ENCODE measurements around the gene DOLPP1. TPM values are rescaled to one million over a fixed set of nuclear protein-coding genes. Genes with fewer than 3 reads are reported as not detected.
"Not testable (repeated sequence)": the region's sequence is repeated elsewhere in the genome, so short reads cannot be mapped to it uniquely, and the experiment has no call there.

DOLPP1 gene
- total and polyA plus RNA-seq, 4 donors, result 2.1 to 5.1 (median 4.5) TPM

GRCh38 chr9:129124506-129125069, 43.7 kb downstream of the DOLPP1 start:
- Histone ChIP-seq H3K27me3 (ENCODE audit: control insufficient read depth in 1 of 2, insufficient read depth in 2 of 2, low read length in 1 of 2) (no peaks in the 10 kb centered on the region), H3K4me1 (ENCODE audit: control insufficient read depth in 1 of 2, insufficient read depth in 2 of 2, low read length in 2 of 2) (no peaks in the 10 kb centered on the region), H3K36me3 (ENCODE audit: control insufficient read depth in 1 of 2, insufficient read depth in 2 of 2, low read length in 1 of 2) (peaks cover 0 to 3% of the 10 kb centered on the region in 2 donors), H3K27ac (ENCODE audit: low read depth in 1 of 2, low read length in 2 of 2) (no peak overlapping the region), H3K9me3 (ENCODE audit: control insufficient read depth, low read length) (no peaks in the 10 kb centered on the region), H3K4me3 (ENCODE audit: low read length in 2 of 2) (no peak overlapping the region)
- 66% methylated on average over 3 of the region's 3 CpGs for WGBS, 2 donors
- intact Hi-C loops (cut with DNase I), result no loop called here
- no peak for ATAC-seq (ENCODE audit: low FRiP score)
- DNase-seq, result no peak

GRCh38 chr9:129125478-129125877, 44.6 kb downstream of the DOLPP1 start:
- ATAC-seq (ENCODE audit: low FRiP score) (no peak), DNase-seq (no peak)
- Histone ChIP-seq H3K27me3 (ENCODE audit: control insufficient read depth in 1 of 2, insufficient read depth in 2 of 2, low read length in 1 of 2) (no peaks in the 10 kb centered on the region), H3K36me3 (ENCODE audit: control insufficient read depth in 1 of 2, insufficient read depth in 2 of 2, low read length in 1 of 2) (peaks cover 0 to 3% of the 10 kb centered on the region in 2 donors), H3K4me1 (ENCODE audit: control insufficient read depth in 1 of 2, insufficient read depth in 2 of 2, low read length in 2 of 2) (no peaks in the 10 kb centered on the region), H3K4me3 (ENCODE audit: low read length in 2 of 2) (no peak overlapping the region), H3K27ac (ENCODE audit: low read depth in 1 of 2, low read length in 2 of 2) (no peak overlapping the region), H3K9me3 (ENCODE audit: control insufficient read depth, low read length) (no peaks in the 10 kb centered on the region)
- intact Hi-C loops (cut with DNase I), result no loop called here
- 94% methylated on average over 8 of the region's 8 CpGs for WGBS, 2 donors

- Histone ChIP-seq H3K4me1 (ENCODE audit: control insufficient read depth in 1 of 2, insufficient read depth in 2 of 2, low read length in 2 of 2) (no peaks in the 10 kb centered on the region), H3K9me3 (ENCODE audit: control insufficient read depth, low read length) (no peaks in the 10 kb centered on the region), H3K36me3 (ENCODE audit: control insufficient read depth in 1 of 2, insufficient read depth in 2 of 2, low read length in 1 of 2) (peaks cover 0 to 3% of the 10 kb centered on the region in 2 donors), H3K27me3 (ENCODE audit: control insufficient read depth in 1 of 2, insufficient read depth in 2 of 2, low read length in 1 of 2) (no peaks in the 10 kb centered on the region), H3K27ac (ENCODE audit: low read depth in 1 of 2, low read length in 2 of 2) (no peak overlapping the region), H3K4me3 (ENCODE audit: low read length in 2 of 2) (no peak overlapping the region)
- DNase-seq, result no peak
- ATAC-seq (ENCODE audit: low FRiP score), result no peak
- WGBS, 2 donors, result 54 to 60% methylated on average over 10 of the region's 10 CpGs
- intact Hi-C loops (cut with DNase I), result no loop called here
Observed at GRCh38 chr9:129126749-129127618, 46.1 kb downstream of the DOLPP1 start.

- DNase-seq, result no peak
- no peak for ATAC-seq (ENCODE audit: low FRiP score)
- Histone ChIP-seq H3K9me3 (ENCODE audit: control insufficient read depth, low read length) (no peaks in the 10 kb centered on the region), H3K4me3 (ENCODE audit: low read length in 2 of 2) (no peak overlapping the region), H3K27ac (ENCODE audit: low read depth in 1 of 2, low read length in 2 of 2) (no peak overlapping the region), H3K27me3 (ENCODE audit: control insufficient read depth in 1 of 2, insufficient read depth in 2 of 2, low read length in 1 of 2) (no peaks in the 10 kb centered on the region), H3K36me3 (ENCODE audit: control insufficient read depth in 1 of 2, insufficient read depth in 2 of 2, low read length in 1 of 2) (peaks cover 0 to 5% of the 10 kb centered on the region in 2 donors), H3K4me1 (ENCODE audit: control insufficient read depth in 1 of 2, insufficient read depth in 2 of 2, low read length in 2 of 2) (no peaks in the 10 kb centered on the region)
- intact Hi-C loops (cut with DNase I), result no loop called here
- WGBS, 2 donors, result 89 to 91% methylated on average over 5 of the region's 5 CpGs
Observed at GRCh38 chr9:129128689-129129088, 47.8 kb downstream of the DOLPP1 start.

GRCh38 chr9:129130271-129130670, 49.4 kb downstream of the DOLPP1 start:
- H3K27me3 ChIP-seq (ENCODE audit: control insufficient read depth in 1 of 2, insufficient read depth in 2 of 2, low read length in 1 of 2); H3K27ac ChIP-seq (ENCODE audit: low read depth in 1 of 2, low read length in 2 of 2); H3K9me3 ChIP-seq (ENCODE audit: control insufficient read depth, low read length); H3K36me3 ChIP-seq (ENCODE audit: control insufficient read depth in 1 of 2, insufficient read depth in 2 of 2, low read length in 1 of 2); DNase-seq; H3K4me3 ChIP-seq (ENCODE audit: low read length in 2 of 2); H3K4me1 ChIP-seq (ENCODE audit: control insufficient read depth in 1 of 2, insufficient read depth in 2 of 2, low read length in 2 of 2); ATAC-seq (ENCODE audit: low FRiP score): not testable (repeated sequence)
- intact Hi-C loops (cut with DNase I), result loop anchor here (2.0 to 5.0 kb wide), 3 partner anchors 481 to 662 kb away; no protein-coding TSS in a partner anchor
- 91 to 92% methylated on average over 7 of the region's 7 CpGs for WGBS, 2 donors

- H3K36me3 ChIP-seq (ENCODE audit: control insufficient read depth in 1 of 2, insufficient read depth in 2 of 2, low read length in 1 of 2), result peaks cover 0 to 4% of the 10 kb centered on the region in 2 donors
- no peak overlapping the region for H3K4me3 ChIP-seq (ENCODE audit: low read length in 2 of 2)
- intact Hi-C loops (cut with DNase I), result loop anchor here (2.0 to 5.0 kb wide), 3 partner anchors 480 to 662 kb away; no protein-coding TSS in a partner anchor
- no peak for DNase-seq
- ATAC-seq (ENCODE audit: low FRiP score), result no peak
- WGBS, 2 donors, result 67 to 76% methylated on average over 3 of the region's 3 CpGs
- no peaks in the 10 kb centered on the region for H3K27me3 ChIP-seq (ENCODE audit: control insufficient read depth in 1 of 2, insufficient read depth in 2 of 2, low read length in 1 of 2)
- H3K4me1 ChIP-seq (ENCODE audit: control insufficient read depth in 1 of 2, insufficient read depth in 2 of 2, low read length in 2 of 2), result no peaks in the 10 kb centered on the region
- no peaks in the 10 kb centered on the region for H3K9me3 ChIP-seq (ENCODE audit: control insufficient read depth, low read length)
- H3K27ac ChIP-seq (ENCODE audit: low read depth in 1 of 2, low read length in 2 of 2), result no peak overlapping the region
Observed at GRCh38 chr9:129130791-129131190, 49.9 kb downstream of the DOLPP1 start.

GRCh38 chr9:129131300-129132145, 50.6 kb downstream of the DOLPP1 start:
- DNase-seq (peak; percentile 84 to 93), ATAC-seq (ENCODE audit: low FRiP score) (peak; percentile 92)
- Histone ChIP-seq H3K4me3 (ENCODE audit: low read length in 2 of 2) (no peak overlapping the region), H3K4me1 (ENCODE audit: control insufficient read depth in 1 of 2, insufficient read depth in 2 of 2, low read length in 2 of 2) (no peaks in the 10 kb centered on the region), H3K27ac (ENCODE audit: low read depth in 1 of 2, low read length in 2 of 2) (peak overlapping the region in 1 of 2 donors; percentile 38), H3K27me3 (ENCODE audit: control insufficient read depth in 1 of 2, insufficient read depth in 2 of 2, low read length in 1 of 2) (no peaks in the 10 kb centered on the region), H3K36me3 (ENCODE audit: control insufficient read depth in 1 of 2, insufficient read depth in 2 of 2, low read length in 1 of 2) (peaks cover 0 to 4% of the 10 kb centered on the region in 2 donors), H3K9me3 (ENCODE audit: control insufficient read depth, low read length) (no peaks in the 10 kb centered on the region)
- WGBS, 2 donors, result 36 to 40% methylated on average over 13 of the region's 13 CpGs
- intact Hi-C loops (cut with DNase I), result loop anchor here (2.0 to 5.0 kb wide), 3 partner anchors 479 to 661 kb away; no protein-coding TSS in a partner anchor

GRCh38 chr9:129133082-129133481, 52.2 kb downstream of the DOLPP1 start:
- Histone ChIP-seq H3K4me1 (ENCODE audit: control insufficient read depth in 1 of 2, insufficient read depth in 2 of 2, low read length in 2 of 2) (no peaks in the 10 kb centered on the region), H3K4me3 (ENCODE audit: low read length in 2 of 2) (no peak overlapping the region), H3K9me3 (ENCODE audit: control insufficient read depth, low read length) (no peaks in the 10 kb centered on the region), H3K36me3 (ENCODE audit: control insufficient read depth in 1 of 2, insufficient read depth in 2 of 2, low read length in 1 of 2) (peaks cover 0 to 4% of the 10 kb centered on the region in 2 donors), H3K27ac (ENCODE audit: low read depth in 1 of 2, low read length in 2 of 2) (no peak overlapping the region), H3K27me3 (ENCODE audit: control insufficient read depth in 1 of 2, insufficient read depth in 2 of 2, low read length in 1 of 2) (no peaks in the 10 kb centered on the region)
- 81 to 84% methylated on average over 4 of the region's 4 CpGs for WGBS, 2 donors
- DNase-seq, result no peak
- no peak for ATAC-seq (ENCODE audit: low FRiP score)
- intact Hi-C loops (cut with DNase I), result loop anchor here (5.0 kb wide), 2 partner anchors 654 to 659 kb away; no protein-coding TSS in a partner anchor
